DOHH2 (cell line): ENCODE data around the gene MAPK11.

Experiments used
- EZH2phosphoT487 ChIP-seq: fragments of 200-600 bp; sonication (generic); IDR thresholded peaks from 2 replicates; pipeline ENCODE4 v1.6.1; 2017; ENCODE audit warnings: borderline replicate concordance, mild to moderate bottlenecking, antibody characterized with exemption, low read length, moderate library complexity, mixed read lengths
- TF ChIP-seq, protein P1 (sequence below): fragments of 200-600 bp; sonication (generic); IDR thresholded peaks from one replicate; pipeline ENCODE4 v1.5.1; 2014; ENCODE audit warnings: antibody characterized with exemption, mild to moderate bottlenecking, low read depth, low read length; ENCODE audit not compliant: poor library complexity, severe bottlenecking

- TF ChIP-seq, protein P1, sequence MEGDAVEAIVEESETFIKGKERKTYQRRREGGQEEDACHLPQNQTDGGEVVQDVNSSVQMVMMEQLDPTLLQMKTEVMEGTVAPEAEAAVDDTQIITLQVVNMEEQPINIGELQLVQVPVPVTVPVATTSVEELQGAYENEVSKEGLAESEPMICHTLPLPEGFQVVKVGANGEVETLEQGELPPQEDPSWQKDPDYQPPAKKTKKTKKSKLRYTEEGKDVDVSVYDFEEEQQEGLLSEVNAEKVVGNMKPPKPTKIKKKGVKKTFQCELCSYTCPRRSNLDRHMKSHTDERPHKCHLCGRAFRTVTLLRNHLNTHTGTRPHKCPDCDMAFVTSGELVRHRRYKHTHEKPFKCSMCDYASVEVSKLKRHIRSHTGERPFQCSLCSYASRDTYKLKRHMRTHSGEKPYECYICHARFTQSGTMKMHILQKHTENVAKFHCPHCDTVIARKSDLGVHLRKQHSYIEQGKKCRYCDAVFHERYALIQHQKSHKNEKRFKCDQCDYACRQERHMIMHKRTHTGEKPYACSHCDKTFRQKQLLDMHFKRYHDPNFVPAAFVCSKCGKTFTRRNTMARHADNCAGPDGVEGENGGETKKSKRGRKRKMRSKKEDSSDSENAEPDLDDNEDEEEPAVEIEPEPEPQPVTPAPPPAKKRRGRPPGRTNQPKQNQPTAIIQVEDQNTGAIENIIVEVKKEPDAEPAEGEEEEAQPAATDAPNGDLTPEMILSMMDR: no peak
- no peak for TF ChIP-seq EZH2phosphoT487
These were observed 1.5 kb downstream of the MAPK11 start for GRCh38 chr22:50268655-50269113.
